Left cardiac atrium (tissue), 4 donors: Measurements from ENCODE around the gene EIF4G3. TPM values are rescaled to one million over a fixed set of nuclear protein-coding genes. Genes with fewer than 3 reads are reported as not detected.

Experiments
- ATAC-seq, 2 donors: fragments of 200-7000 bp; cut with Tn5 transposase; one replicate each; pipeline ENCODE4 v1.9.1; 2020; ENCODE audit warnings: mild to moderate bottlenecking in 2 of 2, moderate library complexity in 2 of 2
- DNase-seq: peaks from one replicate; pipeline ENCODE4 v3.0.0-alpha.2; 2020
- intact Hi-C, 2 donors: fragments of 100-400 bp; cut with DNase I; formaldehyde crosslinking; loops; one replicate each; pipeline versions ENCODE4 v1.14.1 to v1.15.1; 2022 to 2023
- microRNA-seq, 2 donors: library from miRNA; unstranded; fragments of <30 nt; microRNA quantifications; one replicate each; pipeline ENCODE4 v1.2.0, GENCODE V29; 2020
- total RNA-seq, 2 donors: library from RNA; stranded (reverse); fragmentation: NEBNext Ultra II Directional; extraction: Animal tissue kit (Norgen Biotek cat#: 25700); gene quantifications; one replicate each; pipeline ENCODE4 v1.2.1, GENCODE V29; 2021
- donor health status: DM: no; HTN: yes; CAD: no.
- donor health status: DM: no; HTN: yes; CAD: no; lungs with severe emphysema.
- donor health status: DM: yes; HTN: yes; CAD: no.
- donor health status: Dilated cardiomyopathy.

The EIF4G3 gene
- total RNA-seq, 2 donors from 2014 or later: 38.2 to 48.2 TPM

GRCh38 chr1:20770314-20771087 lies 406.2 kb downstream of the EIF4G3 start:
- ATAC-seq (no peak), DNase-seq (no peak)
- intact Hi-C loops: no loop called here

- ATAC-seq (peak in 1 of 2 donors; percentile 29), DNase-seq (no peak)
Measured at GRCh38 chr1:20767271-20767670, 409.4 kb downstream of the EIF4G3 start.

GRCh38 chr1:20763417-20763816 lies 413.3 kb downstream of the EIF4G3 start:
- intact Hi-C loops: no loop called here
- ATAC-seq (no peak), DNase-seq (no peak)

More at GRCh38 chr1:20767271-20767670, 409.4 kb downstream of the EIF4G3 start:
- intact Hi-C loops: no loop called here

- DNase-seq (no peak), ATAC-seq (no peak)
- intact Hi-C loops: no loop called here
Measured at GRCh38 chr1:20760322-20760721, 416.4 kb downstream of the EIF4G3 start.

Small RNAs within 50 kb of the gene (microRNA-seq; reads per million reads assigned to microRNA genes)
- 0.27 to 0.60 reads per million in 2 donors for gene MIR1256

Other genes starting within 250 kb of the EIF4G3 start
- 100 to 1,000 TPM in 1 of 2 donors, 10 to 100 TPM in 1; 66.2 to 138 TPM for gene ECE1, start 113.6 kb upstream of the EIF4G3 start, total RNA-seq